Muscle layer of duodenum (tissue), 2 donors: ENCODE results near the gene WAPL.
"Not testable (repeated sequence)": the region's sequence is repeated elsewhere in the genome, so short reads cannot be mapped to it uniquely, and the experiment has no call there.

ENCODE experiments used
- H3K27ac ChIP-seq: one replicate; pipeline ENCODE4 v1.7.0; 2013; ENCODE audit warnings: mild to moderate bottlenecking, low read length
- H3K27me3 ChIP-seq: one replicate; pipeline ENCODE4 v1.7.0; 2013; ENCODE audit warnings: low read depth, mild to moderate bottlenecking, control low read depth, low read length
- H3K36me3 ChIP-seq, 2 donors: one replicate each; pipeline ENCODE4 v1.7.0; 2013; ENCODE audit warnings: low read length in 2 of 2, control low read depth in 1 of 2, mild to moderate bottlenecking in 1 of 2; ENCODE audit not compliant: insufficient read depth in 2 of 2, control insufficient read depth in 1 of 2
- H3K4me1 ChIP-seq, 2 donors: one replicate each; pipeline ENCODE4 v1.7.0; 2013; ENCODE audit warnings: low read length in 2 of 2, mild to moderate bottlenecking in 2 of 2, control low read depth in 1 of 2, moderate library complexity in 1 of 2; ENCODE audit not compliant: insufficient read depth in 2 of 2, control insufficient read depth in 1 of 2
- H3K4me3 ChIP-seq, 2 donors: one replicate each; pipeline ENCODE4 v1.7.0; 2013; ENCODE audit warnings: low read length in 2 of 2, low read depth in 1 of 2, mild to moderate bottlenecking in 1 of 2
- H3K9me3 ChIP-seq, 2 donors: one replicate each; pipeline ENCODE4 v1.7.0; 2013; ENCODE audit warnings: low read length in 2 of 2, control low read depth in 1 of 2, mild to moderate bottlenecking in 1 of 2; ENCODE audit not compliant: control insufficient read depth in 1 of 2
- donor health status: healthy.

Gene WAPL, protein sequence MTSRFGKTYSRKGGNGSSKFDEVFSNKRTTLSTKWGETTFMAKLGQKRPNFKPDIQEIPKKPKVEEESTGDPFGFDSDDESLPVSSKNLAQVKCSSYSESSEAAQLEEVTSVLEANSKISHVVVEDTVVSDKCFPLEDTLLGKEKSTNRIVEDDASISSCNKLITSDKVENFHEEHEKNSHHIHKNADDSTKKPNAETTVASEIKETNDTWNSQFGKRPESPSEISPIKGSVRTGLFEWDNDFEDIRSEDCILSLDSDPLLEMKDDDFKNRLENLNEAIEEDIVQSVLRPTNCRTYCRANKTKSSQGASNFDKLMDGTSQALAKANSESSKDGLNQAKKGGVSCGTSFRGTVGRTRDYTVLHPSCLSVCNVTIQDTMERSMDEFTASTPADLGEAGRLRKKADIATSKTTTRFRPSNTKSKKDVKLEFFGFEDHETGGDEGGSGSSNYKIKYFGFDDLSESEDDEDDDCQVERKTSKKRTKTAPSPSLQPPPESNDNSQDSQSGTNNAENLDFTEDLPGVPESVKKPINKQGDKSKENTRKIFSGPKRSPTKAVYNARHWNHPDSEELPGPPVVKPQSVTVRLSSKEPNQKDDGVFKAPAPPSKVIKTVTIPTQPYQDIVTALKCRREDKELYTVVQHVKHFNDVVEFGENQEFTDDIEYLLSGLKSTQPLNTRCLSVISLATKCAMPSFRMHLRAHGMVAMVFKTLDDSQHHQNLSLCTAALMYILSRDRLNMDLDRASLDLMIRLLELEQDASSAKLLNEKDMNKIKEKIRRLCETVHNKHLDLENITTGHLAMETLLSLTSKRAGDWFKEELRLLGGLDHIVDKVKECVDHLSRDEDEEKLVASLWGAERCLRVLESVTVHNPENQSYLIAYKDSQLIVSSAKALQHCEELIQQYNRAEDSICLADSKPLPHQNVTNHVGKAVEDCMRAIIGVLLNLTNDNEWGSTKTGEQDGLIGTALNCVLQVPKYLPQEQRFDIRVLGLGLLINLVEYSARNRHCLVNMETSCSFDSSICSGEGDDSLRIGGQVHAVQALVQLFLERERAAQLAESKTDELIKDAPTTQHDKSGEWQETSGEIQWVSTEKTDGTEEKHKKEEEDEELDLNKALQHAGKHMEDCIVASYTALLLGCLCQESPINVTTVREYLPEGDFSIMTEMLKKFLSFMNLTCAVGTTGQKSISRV (N-terminal part only)

DNA sequence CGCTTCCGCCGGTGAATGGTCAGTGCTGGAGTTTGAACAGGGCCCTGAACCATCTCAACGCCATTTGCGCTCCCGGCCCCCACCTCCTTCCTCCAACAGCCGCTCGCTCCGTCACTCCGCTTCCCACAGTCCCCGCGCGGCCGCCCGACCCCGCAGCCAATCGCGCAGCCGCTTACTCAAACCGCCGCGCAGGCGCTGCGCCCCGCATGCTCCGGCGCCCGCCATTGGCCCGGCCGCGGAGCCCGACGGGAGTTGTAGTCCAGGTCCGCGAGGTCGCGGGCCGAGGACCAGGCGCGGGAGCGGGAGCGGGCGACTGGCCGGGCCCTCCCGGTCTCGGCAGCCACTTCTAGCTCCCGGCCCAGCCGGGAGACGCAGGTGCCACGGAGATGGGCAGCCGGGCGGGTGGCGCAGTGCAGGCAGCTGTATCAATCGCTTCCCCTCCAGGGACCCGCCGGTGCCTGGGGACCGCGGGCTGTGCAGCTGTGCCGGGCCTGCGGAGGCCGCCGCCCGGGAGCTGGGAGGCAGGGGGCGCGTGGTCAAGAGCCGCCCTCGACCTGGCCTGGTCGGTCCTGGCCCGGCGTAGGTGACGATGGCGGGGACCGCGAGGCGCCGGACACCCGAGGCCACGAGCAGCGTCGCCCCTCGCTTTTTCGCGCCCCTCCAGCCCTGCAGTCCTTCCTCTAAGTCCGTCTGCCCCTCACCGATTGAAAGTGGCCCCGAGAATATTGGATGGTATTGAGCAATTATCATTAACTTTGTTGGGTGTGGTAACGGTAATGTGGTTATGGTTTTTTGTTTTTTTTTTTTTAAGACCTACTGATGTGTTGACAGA, at the start of gene WAPL:
Gene WAPL (minus strand): TSS at position 115 of the 832 bp plus-strand sequence. CDS start 3,723 bp downstream, outside the sequence.
- Histone ChIP-seq H3K4me3 (peak within 1 kb of the TSS; percentile 90 to 93), H3K27ac (peak within 1 kb of the TSS; percentile 89), H3K9me3 (no peaks in the 10 kb centered on the region), H3K4me1 (peaks cover 14 to 40% of the 10 kb centered on the region in 2 donors), H3K36me3 (peaks cover 0 to 5% of the 10 kb centered on the region in 2 donors), H3K27me3 (no peaks in the 10 kb centered on the region)

DNA sequence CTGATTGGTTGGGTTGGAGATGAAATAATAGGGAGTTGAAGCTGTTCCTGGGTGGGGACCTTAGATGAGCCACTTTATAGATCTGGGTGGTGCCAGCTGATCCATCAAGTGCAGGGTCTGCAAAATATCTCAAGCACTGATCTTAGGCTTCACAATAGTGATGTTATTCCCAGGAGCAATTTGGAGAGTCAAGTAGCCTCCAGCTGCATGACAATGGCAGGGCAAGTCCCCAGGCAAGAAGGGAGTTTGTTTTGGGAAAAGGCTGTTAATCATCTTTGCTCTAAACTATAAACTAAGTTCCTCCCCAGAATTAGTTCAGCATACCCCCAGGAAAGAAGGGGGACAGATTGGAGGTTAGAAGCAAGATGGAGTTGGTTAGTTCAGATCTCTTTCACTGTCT, 47.7 kb upstream of the WAPL start:
- no peaks in the 10 kb centered on the region for H3K36me3 ChIP-seq
- no peaks in the 10 kb centered on the region for H3K27me3 ChIP-seq
- no peak overlapping the region for H3K4me3 ChIP-seq
- H3K4me1 ChIP-seq, result no peaks in the 10 kb centered on the region
- no peak overlapping the region for H3K27ac ChIP-seq
- H3K9me3 ChIP-seq, result peaks cover 0 to 6% of the 10 kb centered on the region in 2 donors

DNA sequence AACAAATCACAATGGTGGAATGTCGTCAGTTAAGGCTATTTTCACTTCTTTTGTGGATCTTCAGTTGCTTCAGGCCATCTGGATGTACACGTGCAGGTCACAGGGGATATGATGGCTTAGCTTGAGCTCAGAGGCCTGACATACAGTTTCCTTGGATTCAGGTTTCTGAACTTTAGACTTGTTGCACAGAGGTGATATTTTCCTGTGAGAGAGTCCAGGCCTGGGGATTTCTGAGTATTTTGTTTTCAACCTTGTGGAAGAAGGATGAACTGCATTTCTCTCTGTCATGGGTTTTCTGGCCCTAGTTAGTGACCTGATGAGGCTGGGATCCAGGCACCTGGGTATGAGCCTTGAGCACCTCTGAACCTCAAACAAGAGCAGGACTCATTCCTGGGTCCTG, 44.9 kb upstream of the WAPL start:
- H3K36me3 ChIP-seq, H3K4me3 ChIP-seq, H3K9me3 ChIP-seq, H3K27me3 ChIP-seq, H3K27ac ChIP-seq, H3K4me1 ChIP-seq: not testable (repeated sequence)

DNA sequence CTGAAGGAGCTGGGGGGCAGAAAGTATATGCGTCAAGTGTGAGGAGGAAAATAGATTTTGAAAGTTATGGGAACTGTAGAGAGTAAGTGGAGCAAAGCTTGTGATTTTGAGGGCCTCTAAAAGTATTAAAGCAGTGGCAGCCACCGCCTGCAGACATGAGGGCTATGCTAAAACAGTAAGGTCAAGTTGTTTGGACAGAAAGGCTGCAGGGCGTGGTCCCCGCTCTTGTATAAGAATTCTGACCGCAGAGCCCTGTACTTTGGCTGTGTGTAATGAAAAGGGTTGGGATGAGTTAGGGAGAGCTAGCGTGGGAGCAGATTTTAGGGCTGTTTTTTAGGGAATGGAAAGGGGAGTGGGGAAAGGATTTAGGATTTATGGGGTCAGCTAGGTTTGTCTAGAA, 41.7 kb upstream of the WAPL start:
- H3K9me3 ChIP-seq, H3K4me1 ChIP-seq, H3K27ac ChIP-seq, H3K36me3 ChIP-seq, H3K27me3 ChIP-seq, H3K4me3 ChIP-seq: not testable (repeated sequence)

DNA sequence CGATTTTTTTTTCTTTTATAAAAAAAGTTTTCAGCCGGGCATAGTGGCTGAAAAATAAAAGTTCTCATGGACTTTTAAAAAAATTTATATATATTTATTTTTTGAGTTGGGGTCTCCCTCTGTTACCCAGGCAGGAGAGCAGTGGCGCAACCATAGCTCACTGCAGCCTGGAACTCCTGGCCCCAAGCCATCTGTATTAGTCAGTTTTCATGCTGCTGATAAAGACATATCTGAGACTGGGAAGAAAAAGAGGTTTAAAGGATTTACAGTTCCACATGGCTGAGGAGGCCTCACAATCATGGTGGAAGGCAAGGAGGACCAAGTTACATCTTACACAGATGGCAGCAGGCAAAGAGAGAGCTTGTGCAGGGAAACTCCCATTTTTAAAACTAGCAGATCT, 37.1 kb upstream of the WAPL start:
- H3K4me1 ChIP-seq, H3K9me3 ChIP-seq, H3K27ac ChIP-seq, H3K36me3 ChIP-seq, H3K27me3 ChIP-seq, H3K4me3 ChIP-seq: not testable (repeated sequence)

DNA sequence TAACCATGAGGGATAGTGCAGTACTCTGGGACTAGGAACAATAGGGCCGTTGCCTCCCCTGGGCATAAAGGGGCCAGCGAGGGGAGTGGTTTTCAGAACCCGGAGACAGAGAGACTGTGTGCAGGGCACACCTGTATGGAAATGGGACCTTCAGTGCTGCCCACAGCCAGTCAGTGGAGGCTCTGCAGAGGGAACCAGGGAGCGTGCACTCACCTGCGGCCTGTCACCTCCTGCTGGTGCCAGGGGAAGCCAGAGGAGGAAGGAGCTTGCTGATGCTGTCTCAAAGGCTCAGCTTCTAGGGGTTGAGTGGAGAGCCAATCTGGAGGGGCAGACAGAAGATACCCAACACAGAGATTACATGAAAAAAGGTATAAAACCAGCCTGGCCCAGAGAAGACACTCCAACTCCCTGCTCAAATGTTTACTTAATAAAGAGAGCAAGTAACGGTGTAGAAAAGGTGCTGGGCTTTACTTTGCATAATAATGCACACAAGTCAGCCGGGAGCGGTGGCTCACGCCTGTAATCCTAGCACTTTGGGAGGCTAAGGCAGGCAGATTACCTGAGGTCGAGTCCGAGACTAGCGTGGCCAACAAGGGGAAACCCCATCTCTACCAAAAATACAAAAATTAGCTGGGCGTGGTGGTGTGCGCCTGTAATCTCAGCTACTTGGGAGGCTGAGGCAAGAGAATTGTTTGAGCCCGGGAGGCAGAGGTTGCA, 35.5 kb upstream of the WAPL start:
- H3K27me3 ChIP-seq, result no peaks in the 10 kb centered on the region
- no peak overlapping the region for H3K4me3 ChIP-seq
- no peaks in the 10 kb centered on the region for H3K9me3 ChIP-seq
- no peak overlapping the region for H3K27ac ChIP-seq
- H3K36me3 ChIP-seq, result no peaks in the 10 kb centered on the region
- no peaks in the 10 kb centered on the region for H3K4me1 ChIP-seq

DNA sequence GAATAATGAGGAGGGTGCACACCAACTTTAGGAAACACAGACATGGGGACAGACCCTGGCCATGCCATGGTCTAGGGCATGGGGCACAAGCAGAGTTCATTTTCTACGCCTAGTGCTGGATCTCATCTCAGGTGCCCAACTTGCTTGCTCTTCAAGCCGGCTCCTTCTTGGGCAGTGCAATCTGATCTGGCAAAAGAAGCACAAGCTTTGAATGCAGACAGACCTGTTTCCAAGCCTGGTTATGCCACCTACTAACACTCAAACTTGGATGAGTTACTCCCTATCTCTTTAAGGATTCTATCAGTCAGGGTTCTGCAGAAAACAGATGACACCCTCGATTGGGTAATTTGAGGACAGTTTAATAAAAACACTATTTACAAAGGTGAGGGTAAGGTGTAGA, 34.9 kb upstream of the WAPL start:
- Histone ChIP-seq H3K27me3 (no peaks in the 10 kb centered on the region), H3K4me1 (no peaks in the 10 kb centered on the region), H3K4me3 (no peak overlapping the region), H3K27ac (no peak overlapping the region), H3K36me3 (no peaks in the 10 kb centered on the region), H3K9me3 (no peaks in the 10 kb centered on the region)

DNA sequence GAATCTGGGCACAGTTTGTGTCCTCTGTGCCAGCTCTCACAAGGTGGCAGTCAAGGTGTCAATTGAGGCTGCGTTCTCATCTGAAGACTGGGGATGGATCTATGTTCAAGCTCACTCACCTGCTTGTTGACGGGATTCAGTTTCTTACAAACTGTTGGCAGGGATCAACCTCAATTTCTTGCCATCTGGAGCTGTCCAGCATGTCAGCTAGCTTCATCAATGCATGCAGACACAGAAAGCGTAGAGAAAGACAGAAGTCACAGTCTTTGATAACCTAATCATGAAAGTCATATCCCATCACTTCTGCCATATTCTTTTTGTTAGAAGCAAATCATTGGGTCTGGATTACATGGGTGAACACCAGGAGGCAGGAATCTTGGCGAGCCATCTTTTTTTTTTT, 32.0 kb upstream of the WAPL start:
- no peaks in the 10 kb centered on the region for H3K27me3 ChIP-seq
- no peaks in the 10 kb centered on the region for H3K4me1 ChIP-seq
- H3K36me3 ChIP-seq, result no peaks in the 10 kb centered on the region
- no peak overlapping the region for H3K27ac ChIP-seq
- no peaks in the 10 kb centered on the region for H3K9me3 ChIP-seq
- H3K4me3 ChIP-seq, result no peak overlapping the region

DNA sequence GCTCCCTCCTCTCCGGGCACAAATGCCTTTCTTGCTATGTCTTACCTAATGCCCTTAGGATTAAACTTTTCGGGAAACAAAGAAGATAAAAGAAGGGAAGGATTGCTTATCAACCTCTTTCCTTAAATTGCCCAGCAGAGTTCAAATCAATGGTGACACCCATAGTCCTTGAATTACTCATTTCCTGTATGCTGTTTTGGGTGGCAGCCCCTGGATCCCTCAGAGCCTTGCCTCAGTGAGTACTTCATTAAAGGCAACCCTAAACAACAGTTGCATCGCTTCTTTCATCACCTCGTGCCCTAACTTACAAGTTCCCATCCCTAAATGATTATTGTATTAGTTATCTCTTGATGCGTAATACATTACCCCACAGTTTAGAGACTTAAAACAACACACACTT, 31.6 kb upstream of the WAPL start:
- Histone ChIP-seq H3K9me3 (peaks cover 0 to 3% of the 10 kb centered on the region in 2 donors), H3K27me3 (no peaks in the 10 kb centered on the region), H3K4me1 (no peaks in the 10 kb centered on the region), H3K27ac (no peak overlapping the region), H3K4me3 (no peak overlapping the region), H3K36me3 (no peaks in the 10 kb centered on the region)

DNA sequence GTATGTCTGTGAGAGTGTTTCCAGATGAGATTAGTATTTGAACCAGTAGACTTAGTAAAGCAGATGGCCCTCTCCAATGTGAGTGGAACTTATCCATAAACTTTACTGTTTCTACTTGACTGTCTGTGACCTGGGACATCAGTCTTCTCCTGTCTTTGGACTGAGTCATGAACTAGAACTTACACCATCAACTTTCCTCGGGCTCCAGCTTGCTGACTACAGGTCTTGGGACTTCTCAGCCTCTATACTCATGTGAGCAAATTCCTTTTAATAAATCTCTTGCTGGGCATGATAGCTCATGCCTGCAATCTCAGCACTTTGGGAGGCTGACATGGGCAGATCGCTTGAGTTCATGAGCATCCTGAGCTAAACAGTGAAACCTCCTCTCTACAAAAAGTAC, 25.7 kb upstream of the WAPL start:
- Histone ChIP-seq H3K27ac (no peak overlapping the region), H3K9me3 (peaks cover 0 to 6% of the 10 kb centered on the region in 2 donors), H3K27me3 (no peaks in the 10 kb centered on the region), H3K4me3 (no peak overlapping the region), H3K36me3 (no peaks in the 10 kb centered on the region), H3K4me1 (no peaks in the 10 kb centered on the region)
